Mucosa of descending colon (tissue), 3 donors: ENCODE results near the gene RPL18. TPM values are rescaled to one million over a fixed set of nuclear protein-coding genes. Genes with fewer than 3 reads are reported as not detected.

ENCODE experiments used
- ATAC-seq: fragments of 200-7000 bp; cut with Tn5 transposase; one replicate; pipeline ENCODE4 v1.9.1; 2020; ENCODE audit warnings: mild to moderate bottlenecking, moderate library complexity
- DNase-seq, 3 donors: peaks; one replicate each; pipeline ENCODE4 v3.0.0-alpha.2; 2020
- H3K36me3 ChIP-seq: fragments of 200-600 bp; one replicate; pipeline ENCODE4 v1.8.0; 2021; ENCODE audit warnings: low read depth, mild to moderate bottlenecking
- H3K4me1 ChIP-seq: fragments of 200-600 bp; one replicate; pipeline ENCODE4 v1.8.0; 2021; ENCODE audit warnings: low read depth, mild to moderate bottlenecking
- H3K4me3 ChIP-seq: fragments of 200-600 bp; one replicate; pipeline ENCODE4 v1.8.0; 2021; ENCODE audit warnings: mild to moderate bottlenecking
- H3K9me3 ChIP-seq: fragments of 200-600 bp; one replicate; pipeline ENCODE4 v1.8.0; 2021; ENCODE audit warnings: mild to moderate bottlenecking
- CTCF ChIP-seq: fragments of 200-600 bp; IDR thresholded peaks from one replicate; pipeline ENCODE4 v1.8.0; 2022; ENCODE audit warnings: antibody characterized with exemption, mild to moderate bottlenecking
- intact Hi-C, 2 donors: fragments of 100-400 bp; cut with DNase I in 1 of 2; cut with micrococcal nuclease in 1 of 2; formaldehyde crosslinking; loops; one replicate each; pipeline versions ENCODE4 v1.11.0 to v1.11.1; 2022; cut with DNase I, micrococcal nuclease
- total RNA-seq, 3 donors: library from RNA; stranded (reverse); fragmentation: NEBNext Ultra II Directional in 2 of 3; extraction: Animal tissue kit (Norgen Biotek cat#: 25700) in 2 of 3; gene quantifications; one replicate each; pipeline versions ENCODE4 v1.2.1 to v1.2.4, GENCODE V29; 2021 to 2023
- donor health status: DM: no; HTN: no; CAD: no; lungs with moderate emphysema.
- donor health status: DM: no; HTN: no; CAD: no.
- donor health status: DM: no; HTN: yes; CAD: no.

Gene RPL18
- total RNA-seq, 3 donors from 2014 or later: 999 to 1,336 (median 1,270) TPM

- H3K36me3 ChIP-seq: peaks cover 3% of the 10 kb centered on the region
- TF ChIP-seq CTCF: no peak
- peaks cover 46% of the 10 kb centered on the region for H3K4me1 ChIP-seq
- H3K9me3 ChIP-seq: no peaks in the 10 kb centered on the region
- peak in 1 of 3 donors; percentile 60 for DNase-seq
- ATAC-seq: no peak
- no peak overlapping the region for H3K4me3 ChIP-seq
- intact Hi-C loops: no loop called here
Observed at GRCh38 chr19:48615231-48616040, 3.5 kb downstream of the RPL18 start.

GRCh38 chr19:48614436-48615230 is 4.3 kb downstream of the RPL18 start, which contains the start of gene FAM83E:
FAM83E (minus strand) TSS chr19:48615076; CDS start chr19:48613372, 1,704 bp downstream.
- no peaks in the 10 kb centered on the region for H3K9me3 ChIP-seq
- TF ChIP-seq CTCF: peak; percentile 14
- peaks cover 3% of the 10 kb centered on the region for H3K36me3 ChIP-seq
- peak; percentile 74 for ATAC-seq
- DNase-seq: peak; percentile 96 to 97 (median 96)
- intact Hi-C loops: no loop called here
- peaks cover 42% of the 10 kb centered on the region for H3K4me1 ChIP-seq
- peak within 1 kb of the TSS; percentile 21 for H3K4me3 ChIP-seq

GRCh38 chr19:48613852-48614435 is 5.0 kb downstream of the RPL18 start:
- ATAC-seq (peak; percentile 0), DNase-seq (peak in 1 of 3 donors; percentile 54)
- Histone ChIP-seq H3K4me1 (peaks cover 38% of the 10 kb centered on the region), H3K36me3 (no peaks in the 10 kb centered on the region), H3K4me3 (peak overlapping the region; percentile 21), H3K9me3 (no peaks in the 10 kb centered on the region)
- TF ChIP-seq CTCF: no peak
- intact Hi-C loops: no loop called here

GRCh38 chr19:48613024-48613851 is 5.7 kb downstream of the RPL18 start:
- peaks cover 38% of the 10 kb centered on the region for H3K4me1 ChIP-seq
- peak overlapping the region; percentile 21 for H3K4me3 ChIP-seq
- intact Hi-C loops: no loop called here
- TF ChIP-seq CTCF: no peak
- DNase-seq (peak; percentile 71 to 79 (median 78)), ATAC-seq (peak; percentile 46)
- no peaks in the 10 kb centered on the region for H3K9me3 ChIP-seq
- H3K36me3 ChIP-seq: no peaks in the 10 kb centered on the region

GRCh38 chr19:48611872-48612271 is 7.1 kb downstream of the RPL18 start:
- DNase-seq (no peak), ATAC-seq (no peak)
- intact Hi-C loops: no loop called here
- peaks cover 24% of the 10 kb centered on the region for H3K4me1 ChIP-seq
- TF ChIP-seq CTCF: no peak
- no peaks in the 10 kb centered on the region for H3K9me3 ChIP-seq
- no peaks in the 10 kb centered on the region for H3K36me3 ChIP-seq
- H3K4me3 ChIP-seq: no peak overlapping the region
